ENCODE measurements around the gene POP5.
"Not testable (repeated sequence)": the region's sequence is repeated elsewhere in the genome, so short reads cannot be mapped to it uniquely, and the experiment has no call there.

POP5 gene

GRCh38 chr12:120534203-120534702 is 46.9 kb downstream of the POP5 start, which contains the start of gene RNF10:
RNF10 (plus strand) TSS chr12:120534356; CDS start chr12:120534812, 456 bp downstream.
- no peaks in the 10 kb centered on the region for H3K36me3 ChIP-seq (ENCODE audit: low read length)
- no peak for TF ChIP-seq EZH2phosphoT487 (conservative IDR thresholded peaks at IDR 0.05; ENCODE audit: low read length)
- TF ChIP-seq CTCF (IDR thresholded peaks at IDR 0.05; ENCODE audit: insufficient read depth, low read length, poor library complexity, severe bottlenecking): no peak
- H3K27me3 ChIP-seq (ENCODE audit: low read length): no peaks in the 10 kb centered on the region
- H3F3A ChIP-seq (ENCODE audit: insufficient read depth): peaks cover 19% of the 10 kb centered on the region; the same call in 1 of the 2 replicates
- H3K79me2 ChIP-seq (ENCODE audit: insufficient read depth, low read length): peaks cover 50% of the 10 kb centered on the region
- peak within 1 kb of the TSS; percentile 91 for H3K9ac ChIP-seq (ENCODE audit: low read length)
- H3K27ac ChIP-seq (ENCODE audit: low read depth, low read length): peak within 1 kb of the TSS; percentile 70
- peak within 1 kb of the TSS; percentile 79 for H3K4me3 ChIP-seq (ENCODE audit: insufficient read depth, low read length, poor library complexity, severe bottlenecking)
- peak within 1 kb of the TSS; percentile 94 for H2AFZ ChIP-seq (ENCODE audit: low read depth, low read length, severe bottlenecking)
- H3K9me2 ChIP-seq (replicated peaks; ENCODE audit: insufficient read depth, low read length): no peaks in the 10 kb centered on the region
- peak within 1 kb of the TSS; percentile 87 for H3K4me2 ChIP-seq (ENCODE audit: low read depth, low read length, poor library complexity, severe bottlenecking)
- no peaks in the 10 kb centered on the region for H3K9me3 ChIP-seq (ENCODE audit: insufficient read depth, low read length)
- H4K20me1 ChIP-seq (ENCODE audit: low read depth, low read length): peaks cover 5% of the 10 kb centered on the region; the same call in 1 of the 2 replicates

- peaks cover 19% of the 10 kb centered on the region; the same call in 1 of the 2 replicates for H3F3A ChIP-seq (ENCODE audit: insufficient read depth)
- H3K4me2 ChIP-seq (ENCODE audit: low read depth, low read length, poor library complexity, severe bottlenecking): peak overlapping the region; percentile 9
- peak overlapping the region; percentile 22; the same call in 1 of the 2 replicates for H3K27ac ChIP-seq (ENCODE audit: low read depth, low read length)
These were observed 48.4 kb downstream of the POP5 start for GRCh38 chr12:120532701-120533238.

GRCh38 chr12:120530418-120530761 is 50.8 kb downstream of the POP5 start:
- H3K27ac ChIP-seq (ENCODE audit: low read depth, low read length); H2AFZ ChIP-seq (ENCODE audit: low read depth, low read length, severe bottlenecking); H3K4me3 ChIP-seq (ENCODE audit: insufficient read depth, low read length, poor library complexity, severe bottlenecking); H3K9ac ChIP-seq (ENCODE audit: low read length); H4K20me1 ChIP-seq (ENCODE audit: low read depth, low read length); H3K4me2 ChIP-seq (ENCODE audit: low read depth, low read length, poor library complexity, severe bottlenecking); H3K36me3 ChIP-seq (ENCODE audit: low read length); H3K9me2 ChIP-seq (replicated peaks; ENCODE audit: insufficient read depth, low read length); H3K9me3 ChIP-seq (ENCODE audit: insufficient read depth, low read length); H3K27me3 ChIP-seq (ENCODE audit: low read length): not testable (repeated sequence)
- Histone ChIP-seq H3F3A (ENCODE audit: insufficient read depth) (peaks cover 20% of the 10 kb centered on the region), H3K79me2 (ENCODE audit: insufficient read depth, low read length) (peaks cover 16% of the 10 kb centered on the region)

More at GRCh38 chr12:120532701-120533238, 48.4 kb downstream of the POP5 start:
- Histone ChIP-seq H3K9ac (ENCODE audit: low read length) (no peak overlapping the region), H3K4me3 (ENCODE audit: insufficient read depth, low read length, poor library complexity, severe bottlenecking) (no peak overlapping the region), H3K9me3 (ENCODE audit: insufficient read depth, low read length) (no peaks in the 10 kb centered on the region), H3K79me2 (ENCODE audit: insufficient read depth, low read length) (peaks cover 40% of the 10 kb centered on the region), H3K36me3 (ENCODE audit: low read length) (no peaks in the 10 kb centered on the region), H2AFZ (ENCODE audit: low read depth, low read length, severe bottlenecking) (no peak overlapping the region), H3K27me3 (ENCODE audit: low read length) (no peaks in the 10 kb centered on the region), H3K9me2 (replicated peaks; ENCODE audit: insufficient read depth, low read length) (no peaks in the 10 kb centered on the region), H4K20me1 (ENCODE audit: low read depth, low read length) (peaks cover 5% of the 10 kb centered on the region; the same call in 1 of the 2 replicates)
- TF ChIP-seq CTCF (IDR thresholded peaks at IDR 0.05; ENCODE audit: insufficient read depth, low read length, poor library complexity, severe bottlenecking): no peak
- TF ChIP-seq EZH2phosphoT487 (conservative IDR thresholded peaks at IDR 0.05; ENCODE audit: low read length): no peak

Measured in SU-DHL-6 (cell line).